GM18511 (cell line): ENCODE measurements around the gene FBXO34.
A peak's percentile ranks its signal among the peaks of the same experiment; 100 is the strongest.

Experiments
- ATAC-seq: cut with Tn5 transposase; IDR thresholded peaks from one replicate; pipeline ENCODE4 v1.9.1; 2021; ENCODE audit warnings: mild to moderate bottlenecking, moderate library complexity; ENCODE audit not compliant: unreplicated experiment

The FBXO34 gene

DNA sequence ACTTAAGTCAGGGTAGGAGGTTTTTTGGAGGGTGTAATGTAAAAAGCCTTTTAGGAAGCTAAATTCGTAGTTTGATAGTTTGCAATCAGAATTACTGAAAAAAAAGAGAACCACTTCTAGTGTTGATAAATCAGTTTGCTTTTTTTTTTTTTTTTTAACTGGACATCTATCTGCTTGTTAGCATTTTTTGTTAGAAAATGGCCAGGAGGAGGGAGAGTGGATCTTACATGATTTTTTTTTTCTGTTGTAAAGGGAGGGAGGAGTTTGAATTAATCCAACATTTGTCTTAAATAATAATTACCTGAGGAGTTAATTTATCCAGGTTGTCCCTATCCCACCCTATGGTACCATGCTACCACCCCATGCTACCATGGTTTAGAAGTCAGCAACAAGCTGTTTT is 1.2 kb downstream of the FBXO34 start:
- ATAC-seq, result no peak

DNA sequence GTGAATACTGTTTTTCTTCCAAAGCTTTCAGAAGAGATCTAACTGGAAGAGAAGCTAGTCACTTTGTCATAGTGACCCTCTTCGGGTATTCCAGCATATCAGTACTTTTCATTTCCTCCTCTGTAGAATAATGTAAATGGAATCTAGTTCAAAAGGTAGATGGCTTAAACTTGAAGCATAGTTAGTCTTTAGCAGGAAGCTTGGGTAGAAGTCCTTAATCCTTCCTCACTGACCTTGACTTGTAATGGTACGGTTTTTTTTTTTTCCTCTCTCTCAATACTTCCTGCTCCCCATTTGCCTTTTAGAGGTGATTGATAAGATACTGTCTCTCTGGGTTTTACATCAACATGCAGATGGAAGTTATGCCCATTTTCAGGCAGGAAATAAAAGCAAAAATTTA is 1.7 kb downstream of the FBXO34 start:
- ATAC-seq, result no peak

DNA sequence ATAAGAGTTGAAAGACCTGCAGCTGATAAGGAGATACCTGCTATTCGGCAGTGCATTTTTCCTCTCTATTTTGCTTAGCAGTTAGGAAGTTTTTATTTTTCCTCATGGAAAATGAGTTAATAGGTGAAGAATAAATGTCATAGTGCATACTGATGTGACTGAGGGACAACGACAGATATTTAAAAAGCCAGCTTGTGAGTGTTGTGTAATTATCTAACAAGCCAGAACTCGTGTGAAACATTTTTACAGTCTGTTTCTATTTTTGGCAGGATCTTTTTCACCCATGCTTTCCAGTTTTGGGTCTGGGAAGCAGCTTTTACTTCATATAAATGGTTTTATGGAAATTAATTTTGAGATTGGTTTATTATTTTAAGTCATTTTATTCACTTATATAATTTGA is 2.9 kb downstream of the FBXO34 start:
- no peak for ATAC-seq

DNA sequence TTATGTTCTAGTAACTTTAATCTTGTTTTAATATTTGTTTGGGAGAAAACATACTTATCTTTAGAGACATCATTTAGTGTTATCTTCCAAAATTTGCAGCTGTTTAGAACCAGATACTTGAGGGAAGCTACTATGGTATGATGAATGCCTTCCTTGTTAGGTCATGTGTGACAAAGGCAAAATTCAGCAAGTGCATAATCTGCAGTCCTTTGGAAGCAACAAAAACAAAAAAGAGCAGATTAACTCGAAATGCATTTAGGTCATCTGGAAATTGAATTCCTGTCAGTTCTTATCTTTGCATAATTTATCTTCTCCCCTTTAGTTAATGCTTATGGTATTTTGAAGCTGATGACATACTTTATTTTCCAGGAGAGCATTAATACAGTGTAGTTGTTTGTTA is 3.5 kb downstream of the FBXO34 start:
- no peak for ATAC-seq

DNA sequence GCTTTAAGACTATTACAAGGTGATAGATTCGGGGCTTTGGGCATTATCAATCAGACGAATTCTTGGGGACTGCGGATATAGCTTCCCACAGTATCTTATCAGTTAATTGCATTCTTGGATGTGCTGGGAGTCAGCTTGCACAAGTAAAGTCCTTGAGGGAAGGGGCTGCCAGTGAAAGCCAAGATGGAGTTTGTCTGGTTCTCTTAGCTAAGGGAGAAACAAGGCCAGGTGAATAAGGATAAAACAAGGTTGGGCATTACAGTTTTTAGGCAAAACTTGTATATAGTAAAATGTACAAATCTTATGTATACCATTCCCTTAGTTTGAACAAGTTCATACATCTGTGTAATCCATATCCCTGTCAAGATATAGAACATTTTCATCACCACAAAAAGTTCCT is 5.5 kb downstream of the FBXO34 start:
- ATAC-seq, result no peak

DNA sequence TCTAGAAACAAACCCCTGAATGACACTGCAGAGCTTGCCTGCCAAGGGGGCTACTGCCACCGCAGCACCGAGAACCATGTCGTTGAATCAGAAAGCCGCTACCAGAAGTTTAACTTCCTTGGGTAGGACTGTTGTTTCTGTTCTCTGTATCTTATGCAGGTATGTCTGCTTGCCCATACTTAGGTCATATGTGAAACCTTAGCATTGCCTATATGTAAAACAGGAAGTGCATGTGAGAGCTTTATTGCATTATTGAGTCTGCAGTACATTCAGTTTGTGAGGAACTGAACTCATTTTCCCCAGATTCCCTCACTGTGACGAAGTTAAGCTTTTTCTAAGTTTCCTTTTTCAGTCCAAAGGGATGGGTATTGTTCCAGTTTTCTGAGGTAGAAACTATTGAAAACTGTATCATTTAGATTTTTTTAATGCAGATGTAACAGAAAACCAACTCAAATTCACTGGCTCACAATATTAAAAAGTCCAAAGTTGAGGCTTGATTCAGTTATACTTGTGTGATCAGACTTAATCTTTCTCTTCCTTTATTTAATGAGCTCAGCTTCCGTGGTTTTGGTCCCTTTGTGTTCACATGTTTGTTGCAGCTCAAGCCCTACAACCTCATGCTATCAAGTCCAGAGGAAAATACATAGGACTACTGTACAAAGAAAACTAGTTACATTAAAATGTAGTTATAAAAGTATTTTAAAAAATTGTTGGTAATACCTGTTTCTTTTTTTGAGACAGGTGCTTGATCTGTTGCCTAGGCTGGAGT is 6.9 kb downstream of the FBXO34 start:
- peak; percentile 92 for ATAC-seq

DNA sequence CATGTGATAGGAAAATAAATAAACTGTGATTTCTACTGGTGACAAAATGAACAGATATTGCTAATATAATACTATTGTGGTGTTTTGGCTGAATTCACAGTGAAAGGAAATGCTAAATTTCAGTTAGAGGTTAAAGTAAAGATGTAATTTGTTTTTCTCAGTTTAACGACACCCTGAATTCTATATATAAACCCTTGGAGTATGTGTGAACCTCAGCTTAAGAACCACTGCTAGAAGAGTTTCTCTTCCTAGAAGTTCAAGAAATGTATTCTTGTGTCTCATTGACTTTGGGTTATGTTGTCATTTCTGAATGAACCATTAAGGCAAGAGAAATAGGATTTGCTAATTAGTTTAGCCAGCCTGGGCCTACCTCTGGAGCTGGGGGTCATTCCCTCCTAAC is 8.2 kb downstream of the FBXO34 start:
- peak; percentile 36 for ATAC-seq

DNA sequence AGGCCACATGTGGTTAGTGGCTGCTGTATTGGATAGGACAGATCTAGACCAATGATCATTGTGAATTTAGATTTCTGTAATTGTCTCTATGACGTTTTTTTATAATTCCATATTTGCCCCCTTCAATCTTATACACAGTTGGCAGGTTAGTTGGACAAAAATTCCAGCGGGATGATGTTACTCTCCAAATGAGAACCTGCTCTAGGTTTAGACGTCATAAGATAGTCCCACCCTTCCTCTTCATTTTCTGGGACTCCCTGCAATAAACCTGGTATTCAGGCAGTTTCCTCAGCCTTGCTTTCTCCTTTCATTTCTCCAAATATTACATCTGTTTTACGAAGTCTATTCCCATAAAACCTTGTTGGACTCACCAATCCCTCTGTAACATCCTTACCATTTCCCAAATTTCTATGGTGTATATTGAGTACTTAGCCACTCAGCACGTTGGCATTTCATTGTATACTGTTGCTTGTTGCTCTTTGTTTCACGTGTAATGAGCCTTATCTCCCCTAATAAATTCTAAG is 10.2 kb downstream of the FBXO34 start:
- ATAC-seq, result no peak

DNA sequence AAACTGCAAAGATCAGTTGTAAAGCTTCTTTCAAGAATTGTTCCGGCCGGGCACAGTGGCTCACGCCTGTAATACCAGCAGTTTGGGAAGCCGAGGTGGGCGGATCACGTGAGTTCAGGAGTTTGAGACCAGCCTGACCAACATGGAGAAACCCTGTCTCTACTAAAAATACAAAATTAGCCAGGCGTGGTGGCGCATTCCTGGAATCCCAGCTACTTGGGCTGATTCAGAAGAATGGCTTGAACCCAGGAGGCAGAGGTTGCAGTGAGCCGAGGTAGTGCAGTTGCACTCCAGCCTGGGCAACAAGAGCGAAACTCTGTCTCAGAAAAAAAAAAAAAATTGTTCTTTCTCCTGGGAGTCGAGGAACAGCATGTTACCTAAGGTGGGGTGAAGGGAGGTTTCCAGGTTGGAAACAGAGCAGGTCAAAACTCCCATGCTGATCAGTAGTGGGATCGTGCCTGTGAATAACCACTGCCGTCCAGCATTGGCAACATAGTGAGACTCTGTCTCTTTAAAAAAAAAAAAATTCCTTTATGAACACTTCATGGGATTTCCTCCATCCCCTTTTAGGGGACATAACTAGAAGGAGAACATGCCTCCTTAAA is 13.9 kb downstream of the FBXO34 start:
- no peak for ATAC-seq

DNA sequence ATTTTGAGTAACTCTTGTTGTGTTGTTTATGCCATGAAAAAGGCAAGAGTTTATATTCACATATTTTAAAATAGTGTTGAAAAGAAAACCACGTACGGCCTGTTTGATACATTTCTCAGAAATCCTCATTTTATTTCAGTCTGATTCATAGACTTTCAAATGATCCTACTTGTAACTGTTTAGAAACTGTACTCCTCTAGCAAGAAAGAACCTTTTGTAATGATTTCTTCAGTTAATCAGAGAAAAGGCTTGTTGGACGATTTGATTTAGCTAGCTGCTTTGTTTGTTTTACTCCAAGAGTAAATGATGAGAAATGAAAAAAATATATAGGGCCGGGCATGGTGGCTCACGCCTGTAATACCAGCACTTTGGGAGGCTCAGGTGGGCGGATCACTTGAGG is 17.2 kb downstream of the FBXO34 start:
- no peak for ATAC-seq

DNA sequence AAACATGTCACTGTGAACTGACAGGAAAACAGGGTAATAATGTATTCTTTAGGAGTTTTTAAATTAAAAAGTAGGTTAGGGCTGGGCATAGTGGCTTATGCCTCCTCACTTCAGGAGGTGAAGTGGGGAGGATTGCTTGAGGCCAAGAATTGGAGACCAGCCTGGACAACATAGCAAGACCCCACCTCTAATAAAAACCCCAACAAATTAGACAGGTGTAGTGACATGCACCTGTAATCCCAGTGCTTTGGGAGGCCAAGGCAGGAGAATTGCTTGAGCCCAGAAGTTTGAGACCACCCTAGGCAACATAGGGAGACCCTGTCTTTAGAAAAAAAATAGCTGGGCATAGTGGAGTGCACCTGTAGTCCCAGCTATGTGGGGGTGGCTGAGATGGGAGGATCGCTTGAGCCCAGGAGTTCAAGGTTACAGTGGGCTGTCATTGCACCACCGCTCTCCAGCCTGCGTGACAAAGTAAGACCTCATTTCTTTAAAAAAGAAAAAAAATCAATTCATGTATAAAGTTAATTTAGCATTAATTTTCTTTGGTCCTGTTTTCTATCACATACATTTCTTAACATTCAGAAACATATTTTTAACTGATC is 20.4 kb downstream of the FBXO34 start:
- no peak for ATAC-seq

DNA sequence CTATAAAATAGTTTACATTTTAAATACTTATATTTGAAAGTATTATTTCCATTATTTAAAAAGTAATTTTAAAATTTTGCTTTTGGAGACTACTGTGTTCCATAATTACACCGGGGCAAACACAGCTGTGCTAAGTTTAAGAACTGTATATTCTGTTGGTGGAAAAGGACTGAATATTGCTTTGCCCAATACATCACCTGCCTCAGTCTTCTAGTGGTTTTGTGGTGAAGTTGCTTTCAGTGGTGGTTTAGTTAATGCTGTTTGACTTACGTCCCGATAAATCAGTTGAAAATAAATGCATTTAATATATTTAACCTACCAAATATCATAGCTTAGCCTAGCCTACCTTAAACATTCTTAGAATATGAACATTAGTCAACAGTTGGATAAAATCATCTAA is 23.4 kb downstream of the FBXO34 start:
- no peak for ATAC-seq

DNA sequence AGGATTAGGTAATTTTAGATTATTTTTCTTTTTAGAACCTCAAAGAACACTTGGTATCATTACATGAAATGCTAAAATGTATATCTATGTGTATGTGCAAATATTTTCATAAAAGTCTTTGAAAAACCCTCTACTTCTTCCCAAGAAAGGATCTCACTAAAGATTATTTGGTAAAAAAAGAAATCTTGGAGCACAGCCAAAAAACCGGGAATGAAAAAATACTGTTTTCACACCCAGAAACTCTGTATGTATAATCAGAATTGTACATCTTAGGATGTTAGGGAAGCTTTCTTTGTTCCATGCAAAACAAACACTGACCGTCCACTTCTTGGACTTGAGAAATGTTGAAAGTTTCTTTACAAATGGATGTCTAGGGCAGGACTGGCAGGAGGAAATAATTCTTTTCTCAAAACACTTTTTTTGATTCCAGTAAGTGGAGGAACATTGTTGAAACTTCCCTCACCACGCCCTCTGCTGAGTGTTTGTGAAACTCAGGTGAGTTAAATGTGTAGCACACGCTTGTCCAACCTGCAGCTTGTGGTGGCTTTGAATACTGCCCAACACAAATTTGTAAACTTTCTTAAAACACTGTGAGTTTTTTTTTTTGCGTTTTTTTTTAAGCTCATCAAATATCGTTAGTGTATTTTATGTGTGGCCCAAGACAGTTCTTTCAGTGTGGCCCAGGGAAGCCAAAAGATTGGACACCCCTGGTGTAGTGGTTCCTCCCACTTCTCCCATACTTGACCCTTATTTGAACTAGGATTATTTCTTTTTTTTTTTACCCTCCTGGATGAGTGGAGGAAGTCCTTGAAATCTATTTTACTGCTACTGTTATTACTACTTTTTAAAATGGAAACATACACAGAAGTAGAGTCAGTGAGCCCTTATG is 26.6 kb downstream of the FBXO34 start:
- ATAC-seq, result no peak

DNA sequence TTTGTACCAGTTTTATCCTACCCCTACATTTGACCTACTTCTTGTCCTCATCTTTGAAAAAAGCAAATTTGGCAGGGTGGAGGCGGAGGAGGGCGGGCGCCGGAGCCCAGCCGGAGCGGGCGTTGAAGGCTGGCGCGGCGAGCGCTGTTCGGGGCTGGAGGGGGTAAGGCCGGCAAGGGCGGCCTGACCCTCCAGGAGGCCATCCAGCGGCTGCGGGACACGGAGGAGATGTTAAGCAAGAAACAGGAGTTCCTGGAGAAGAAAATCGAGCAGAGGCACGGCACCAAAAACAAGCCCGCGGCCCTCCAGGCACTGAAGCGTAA is 27.2 kb downstream of the FBXO34 start:
- no peak for ATAC-seq

DNA sequence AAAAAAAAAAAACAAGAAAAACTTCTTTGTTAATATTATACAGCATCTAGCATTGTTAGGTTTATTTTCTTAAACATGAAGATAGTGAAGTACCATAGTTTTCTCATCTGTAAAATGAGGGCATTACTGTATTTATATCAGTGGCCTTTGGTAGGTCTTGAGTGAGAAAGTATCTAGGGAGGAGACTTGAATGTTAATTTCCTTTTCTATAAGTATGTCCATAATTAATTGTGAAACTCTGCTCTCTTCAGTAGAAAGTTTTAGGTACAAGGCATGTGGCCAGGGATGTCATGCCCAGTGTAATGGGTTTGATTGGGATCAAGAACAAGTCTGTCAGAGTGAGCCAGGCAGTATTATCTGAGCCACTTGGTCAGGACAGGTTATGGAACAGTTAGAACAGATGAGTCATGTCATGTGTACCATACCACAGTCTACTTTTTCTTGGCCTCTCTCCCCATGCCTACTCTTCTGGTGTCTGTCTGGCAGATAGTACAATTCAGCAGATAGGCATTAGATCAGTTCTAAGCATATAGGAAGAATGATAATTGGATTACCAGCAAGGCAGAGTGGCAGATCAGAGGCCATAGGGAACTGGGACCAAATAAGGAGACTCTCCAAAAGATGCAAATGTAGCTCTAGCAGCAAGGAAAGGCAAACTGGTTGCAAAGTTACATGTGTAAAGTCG is 30.4 kb downstream of the FBXO34 start:
- ATAC-seq, result peak; percentile 70

DNA sequence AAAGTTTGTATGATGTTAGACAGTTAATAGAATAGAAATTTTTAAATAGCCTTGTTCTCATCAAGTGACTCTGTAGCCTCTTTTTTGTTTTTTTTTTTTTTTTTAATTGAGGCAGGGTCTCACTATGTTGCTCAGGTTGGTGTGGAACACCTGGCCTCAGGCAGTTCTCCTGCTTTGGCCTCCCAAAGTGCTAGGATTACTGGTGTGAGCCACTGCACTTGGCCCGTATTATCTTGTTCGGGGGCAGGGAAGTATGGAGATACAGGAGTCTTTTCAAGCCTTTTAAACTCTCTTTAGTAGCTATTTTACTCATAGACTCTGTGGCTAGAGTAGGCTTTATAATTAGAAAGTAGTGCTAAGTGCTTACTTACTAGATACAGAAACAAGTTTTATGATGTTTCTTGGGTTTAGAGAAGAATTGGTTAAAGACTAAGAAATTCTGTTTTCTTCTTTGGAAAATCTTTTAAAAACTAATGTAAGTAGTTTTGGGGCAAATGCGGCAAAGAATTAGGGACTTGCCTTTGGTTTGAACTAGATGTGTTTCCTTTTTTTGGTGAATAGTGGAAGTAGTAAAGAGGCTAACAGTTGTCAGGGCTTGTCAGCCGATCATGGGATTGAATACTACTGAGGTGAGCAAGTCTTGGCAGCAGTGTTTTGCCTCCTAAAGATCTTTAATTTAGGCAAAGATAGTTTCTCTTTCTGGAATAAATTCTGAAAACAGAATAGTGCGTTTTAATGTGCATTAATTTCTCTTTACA is 31.3 kb downstream of the FBXO34 start:
- no peak for ATAC-seq

DNA sequence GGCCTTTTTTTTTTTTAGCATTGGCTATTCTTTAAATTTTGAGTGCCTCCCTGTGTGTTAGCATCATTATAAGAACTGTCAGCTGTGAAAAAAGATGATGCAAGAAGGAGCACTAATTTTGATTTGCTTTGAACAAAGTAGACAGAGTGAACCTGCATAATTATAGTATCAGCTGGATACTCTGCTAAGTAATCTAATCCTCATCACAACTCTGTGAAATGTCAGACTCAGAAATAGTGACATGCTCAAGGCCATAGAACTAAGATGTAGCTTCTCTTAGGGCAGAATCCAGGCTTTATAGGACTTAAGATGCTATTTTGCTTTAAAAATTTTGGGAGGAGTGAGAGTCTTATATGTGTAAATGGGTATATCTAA is 31.9 kb downstream of the FBXO34 start:
- ATAC-seq, result no peak

DNA sequence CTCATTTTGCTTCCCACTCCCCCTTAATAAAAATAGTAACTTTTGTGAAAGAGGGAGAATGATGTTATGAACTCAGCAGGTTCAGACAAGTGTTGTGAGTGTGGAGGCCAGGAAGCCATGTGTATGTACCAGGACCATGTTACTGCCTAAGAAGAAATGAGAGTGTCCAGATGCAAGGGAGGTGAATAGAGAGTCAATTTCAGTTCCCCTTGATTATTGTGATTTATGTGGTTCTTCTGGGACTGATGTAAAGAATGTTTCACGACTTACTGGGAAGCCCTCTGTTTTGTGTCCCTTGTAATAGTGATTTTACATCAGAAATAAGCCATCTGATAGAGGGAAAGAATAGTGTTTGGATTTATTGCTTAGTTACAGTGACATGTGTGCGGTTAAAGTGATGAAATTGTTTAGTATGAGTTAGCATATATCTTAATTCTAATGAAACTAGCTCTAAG is 32.5 kb downstream of the FBXO34 start:
- ATAC-seq, result no peak

DNA sequence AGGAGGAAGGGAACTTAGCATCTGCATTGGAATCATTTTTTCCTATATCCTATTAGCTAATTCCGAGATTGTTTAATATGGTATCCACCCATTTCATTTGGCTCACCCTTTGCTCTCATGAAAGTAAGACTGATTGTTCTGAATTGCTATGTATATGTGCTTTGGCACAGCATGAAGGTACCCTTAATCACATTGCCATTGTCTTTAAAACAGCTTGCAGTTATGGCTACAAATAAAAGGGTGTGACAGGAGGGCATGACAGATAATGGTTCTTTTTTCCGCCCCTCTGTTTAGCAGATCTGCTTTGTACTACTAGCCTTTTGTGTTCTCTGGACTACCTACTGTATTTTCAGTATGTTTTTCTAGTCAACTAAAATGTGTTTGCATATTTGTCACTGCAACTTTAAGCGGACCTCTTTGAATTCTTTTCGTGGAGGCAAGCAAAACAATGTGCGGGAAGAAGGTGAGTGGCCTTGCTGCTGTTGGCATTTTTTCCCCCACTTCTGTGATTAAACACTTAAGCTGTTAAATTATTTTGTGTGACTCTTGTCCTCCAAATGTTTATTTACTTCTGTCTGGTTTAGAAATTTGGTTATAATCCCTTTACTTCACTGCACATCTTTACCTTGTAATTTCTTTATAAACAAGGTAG is 35.8 kb downstream of the FBXO34 start:
- no peak for ATAC-seq

DNA sequence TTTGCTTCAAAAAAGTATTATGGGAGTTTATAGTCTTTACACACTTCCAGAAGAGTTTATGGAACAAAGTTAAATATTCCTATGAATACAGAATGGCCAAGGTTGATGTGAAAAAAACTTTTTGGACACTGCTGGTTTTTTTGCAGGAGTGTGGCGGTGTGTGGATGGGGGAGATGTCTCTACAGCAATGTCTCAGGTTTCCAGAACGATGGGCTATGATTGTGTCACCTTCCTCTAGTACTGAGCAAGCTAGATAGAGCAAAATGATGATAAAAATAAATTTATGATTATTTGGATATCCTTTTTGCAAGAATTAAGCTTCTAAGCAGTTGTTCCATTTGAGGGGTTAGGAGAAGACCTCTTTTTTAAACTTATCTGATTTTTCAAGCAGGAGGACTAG is 37.9 kb downstream of the FBXO34 start:
- no peak for ATAC-seq
